ENCODE measurements around the gene FHAD1.

The FHAD1 gene

GRCh38 chr1:15309687-15310086 lies 62.7 kb downstream of the FHAD1 start:
- no peak for DNase-seq

GRCh38 chr1:15310544-15310943 lies 63.5 kb downstream of the FHAD1 start:
- no peak for DNase-seq

- DNase-seq, result no peak
Measured at GRCh38 chr1:15311122-15311822, 64.2 kb downstream of the FHAD1 start.

- peak; percentile 60 to 64 (median 62) for DNase-seq
Measured at GRCh38 chr1:15311880-15312279, 64.9 kb downstream of the FHAD1 start.

GRCh38 chr1:15312626-15313411 lies 65.8 kb downstream of the FHAD1 start:
- DNase-seq, result no peak

- DNase-seq, result no peak
Measured at GRCh38 chr1:15314328-15315281, 67.6 kb downstream of the FHAD1 start.

- DNase-seq, result no peak
Measured at GRCh38 chr1:15315815-15316214, 68.8 kb downstream of the FHAD1 start.

- DNase-seq, result no peak
Measured at GRCh38 chr1:15316510-15316909, 69.5 kb downstream of the FHAD1 start.

GRCh38 chr1:15320267-15320666 lies 73.2 kb downstream of the FHAD1 start:
- DNase-seq, result no peak

GRCh38 chr1:15321601-15322000 lies 74.6 kb downstream of the FHAD1 start:
- DNase-seq, result no peak

- DNase-seq, result peak; percentile 76 to 86 (median 84)
Measured at GRCh38 chr1:15322648-15323350, 75.8 kb downstream of the FHAD1 start.

GRCh38 chr1:15323351-15323988 lies 76.4 kb downstream of the FHAD1 start:
- DNase-seq, result peak; percentile 87 to 90 (median 88)

- DNase-seq, result no peak
Measured at GRCh38 chr1:15323989-15324868, 77.2 kb downstream of the FHAD1 start.

GRCh38 chr1:15324869-15325335 lies 77.9 kb downstream of the FHAD1 start:
- DNase-seq, result no peak

- DNase-seq, result no peak
Measured at GRCh38 chr1:15325375-15326085, 78.5 kb downstream of the FHAD1 start.

- DNase-seq, result no peak
Measured at GRCh38 chr1:15326691-15327588, 79.9 kb downstream of the FHAD1 start.

GRCh38 chr1:15328351-15329103 lies 81.5 kb downstream of the FHAD1 start:
- peak; percentile 74 to 84 (median 78) for DNase-seq
